Measurements from ENCODE around the gene CALML3.

Gene CALML3

GRCh38 chr10:5543623-5544022 is 18.9 kb downstream of the CALML3 start:
- DNase-seq: no peak

- no peak for DNase-seq
These were observed 19.6 kb downstream of the CALML3 start for GRCh38 chr10:5544216-5544805.

- DNase-seq: no peak
These were observed 20.2 kb downstream of the CALML3 start for GRCh38 chr10:5545011-5545410.

- DNase-seq: no peak
These were observed 20.6 kb downstream of the CALML3 start for GRCh38 chr10:5545426-5545777.

- DNase-seq: peak; percentile 37
These were observed 21.3 kb downstream of the CALML3 start for GRCh38 chr10:5545778-5546710.

GRCh38 chr10:5546891-5547680 is 22.3 kb downstream of the CALML3 start:
- DNase-seq: no peak

- DNase-seq: no peak
These were observed 22.8 kb downstream of the CALML3 start for GRCh38 chr10:5547681-5547930.

- DNase-seq: no peak
These were observed 23.3 kb downstream of the CALML3 start for GRCh38 chr10:5547931-5548660.

GRCh38 chr10:5549462-5550249 is 24.9 kb downstream of the CALML3 start:
- no peak for DNase-seq

GRCh38 chr10:5550250-5550545 is 25.4 kb downstream of the CALML3 start:
- no peak for DNase-seq

- no peak for DNase-seq
These were observed 26.1 kb downstream of the CALML3 start for GRCh38 chr10:5550621-5551530.

GRCh38 chr10:5551531-5552375 is 27.0 kb downstream of the CALML3 start:
- DNase-seq: no peak

- DNase-seq: no peak
These were observed 27.9 kb downstream of the CALML3 start for GRCh38 chr10:5552376-5553321.

- no peak for DNase-seq
These were observed 28.8 kb downstream of the CALML3 start for GRCh38 chr10:5553400-5554170.

- no peak for DNase-seq
These were observed 30.3 kb downstream of the CALML3 start for GRCh38 chr10:5555021-5555510.

- DNase-seq: no peak
These were observed 31.1 kb downstream of the CALML3 start for GRCh38 chr10:5555881-5556280.

GRCh38 chr10:5556576-5556975 is 31.8 kb downstream of the CALML3 start:
- DNase-seq: no peak

Measured in fibroblast of skin of abdomen (primary cell).